ENCODE results near the gene AGBL1. TPM values are rescaled to one million over a fixed set of nuclear protein-coding genes. Genes with fewer than 3 reads are reported as not detected.

Gene AGBL1
- total and polyA plus RNA-seq, 2 experiments from 2014 or later, result 0.03 TPM; not detected in 1

DNA sequence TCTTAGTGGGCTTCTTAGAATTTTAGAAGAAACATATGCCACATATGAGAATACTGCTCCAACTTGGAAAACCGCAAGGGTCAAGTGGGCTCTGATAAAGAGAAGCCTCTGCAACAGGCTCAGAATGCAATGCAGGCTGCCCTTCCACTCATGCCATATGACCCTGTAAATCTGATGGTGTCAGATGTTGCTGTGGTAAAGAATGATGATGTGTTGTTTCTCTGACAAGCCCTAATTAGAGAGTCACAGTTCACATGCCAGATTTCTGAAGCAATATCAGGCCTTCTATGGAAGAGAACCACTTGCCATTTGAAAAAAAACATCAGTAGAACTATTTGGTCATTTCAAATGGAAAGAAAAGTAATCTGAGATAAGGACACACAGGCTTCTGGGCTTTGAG, 749.6 kb downstream of the AGBL1 start:
- H3K36me3 ChIP-seq (ENCODE audit: insufficient read depth), result no peaks in the 10 kb centered on the region
- H3K4me3 ChIP-seq, result no peak overlapping the region
- no peak overlapping the region for H3K4me2 ChIP-seq
- H3K4me1 ChIP-seq (ENCODE audit: insufficient read depth), result peaks cover 3% of the 10 kb centered on the region; the same call in 1 of the 2 replicates
- TF ChIP-seq ZNF331 (CRISPR knock-in tag; IDR thresholded peaks at IDR 0.05; ENCODE audit: low read depth) (no peak), CREB1 (CRISPR knock-in tag; IDR thresholded peaks at IDR 0.05; ENCODE audit: low read depth) (no peak), STAT1 (IDR thresholded peaks at IDR 0.05; ENCODE audit: unreplicated experiment) (no peak), EZH2 (IDR thresholded peaks at IDR 0.05; ENCODE audit: low read depth, unreplicated experiment) (no peak), ZNF114 (CRISPR knock-in tag; IDR thresholded peaks at IDR 0.05) (no peak), POLR2AphosphoS5 (IDR thresholded peaks at IDR 0.05; ENCODE audit: low read depth) (no peak), NANOG (IDR thresholded peaks at IDR 0.05; ENCODE audit: borderline replicate concordance) (no peak), JUNB (IDR thresholded peaks at IDR 0.05; ENCODE audit: unreplicated experiment) (no peak), EZH2phosphoT487 (IDR thresholded peaks at IDR 0.05; ENCODE audit: unreplicated experiment) (no peak)
- TF ChIP-seq, protein P1, sequence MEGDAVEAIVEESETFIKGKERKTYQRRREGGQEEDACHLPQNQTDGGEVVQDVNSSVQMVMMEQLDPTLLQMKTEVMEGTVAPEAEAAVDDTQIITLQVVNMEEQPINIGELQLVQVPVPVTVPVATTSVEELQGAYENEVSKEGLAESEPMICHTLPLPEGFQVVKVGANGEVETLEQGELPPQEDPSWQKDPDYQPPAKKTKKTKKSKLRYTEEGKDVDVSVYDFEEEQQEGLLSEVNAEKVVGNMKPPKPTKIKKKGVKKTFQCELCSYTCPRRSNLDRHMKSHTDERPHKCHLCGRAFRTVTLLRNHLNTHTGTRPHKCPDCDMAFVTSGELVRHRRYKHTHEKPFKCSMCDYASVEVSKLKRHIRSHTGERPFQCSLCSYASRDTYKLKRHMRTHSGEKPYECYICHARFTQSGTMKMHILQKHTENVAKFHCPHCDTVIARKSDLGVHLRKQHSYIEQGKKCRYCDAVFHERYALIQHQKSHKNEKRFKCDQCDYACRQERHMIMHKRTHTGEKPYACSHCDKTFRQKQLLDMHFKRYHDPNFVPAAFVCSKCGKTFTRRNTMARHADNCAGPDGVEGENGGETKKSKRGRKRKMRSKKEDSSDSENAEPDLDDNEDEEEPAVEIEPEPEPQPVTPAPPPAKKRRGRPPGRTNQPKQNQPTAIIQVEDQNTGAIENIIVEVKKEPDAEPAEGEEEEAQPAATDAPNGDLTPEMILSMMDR (conservative IDR thresholded peaks at IDR 0.05; ENCODE audit: low read depth in 2 of 2), result no peak
- TF ChIP-seq, protein P2, sequence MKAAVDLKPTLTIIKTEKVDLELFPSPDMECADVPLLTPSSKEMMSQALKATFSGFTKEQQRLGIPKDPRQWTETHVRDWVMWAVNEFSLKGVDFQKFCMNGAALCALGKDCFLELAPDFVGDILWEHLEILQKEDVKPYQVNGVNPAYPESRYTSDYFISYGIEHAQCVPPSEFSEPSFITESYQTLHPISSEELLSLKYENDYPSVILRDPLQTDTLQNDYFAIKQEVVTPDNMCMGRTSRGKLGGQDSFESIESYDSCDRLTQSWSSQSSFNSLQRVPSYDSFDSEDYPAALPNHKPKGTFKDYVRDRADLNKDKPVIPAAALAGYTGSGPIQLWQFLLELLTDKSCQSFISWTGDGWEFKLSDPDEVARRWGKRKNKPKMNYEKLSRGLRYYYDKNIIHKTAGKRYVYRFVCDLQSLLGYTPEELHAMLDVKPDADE (IDR thresholded peaks at IDR 0.05), result no peak
- TF ChIP-seq, protein P3, sequence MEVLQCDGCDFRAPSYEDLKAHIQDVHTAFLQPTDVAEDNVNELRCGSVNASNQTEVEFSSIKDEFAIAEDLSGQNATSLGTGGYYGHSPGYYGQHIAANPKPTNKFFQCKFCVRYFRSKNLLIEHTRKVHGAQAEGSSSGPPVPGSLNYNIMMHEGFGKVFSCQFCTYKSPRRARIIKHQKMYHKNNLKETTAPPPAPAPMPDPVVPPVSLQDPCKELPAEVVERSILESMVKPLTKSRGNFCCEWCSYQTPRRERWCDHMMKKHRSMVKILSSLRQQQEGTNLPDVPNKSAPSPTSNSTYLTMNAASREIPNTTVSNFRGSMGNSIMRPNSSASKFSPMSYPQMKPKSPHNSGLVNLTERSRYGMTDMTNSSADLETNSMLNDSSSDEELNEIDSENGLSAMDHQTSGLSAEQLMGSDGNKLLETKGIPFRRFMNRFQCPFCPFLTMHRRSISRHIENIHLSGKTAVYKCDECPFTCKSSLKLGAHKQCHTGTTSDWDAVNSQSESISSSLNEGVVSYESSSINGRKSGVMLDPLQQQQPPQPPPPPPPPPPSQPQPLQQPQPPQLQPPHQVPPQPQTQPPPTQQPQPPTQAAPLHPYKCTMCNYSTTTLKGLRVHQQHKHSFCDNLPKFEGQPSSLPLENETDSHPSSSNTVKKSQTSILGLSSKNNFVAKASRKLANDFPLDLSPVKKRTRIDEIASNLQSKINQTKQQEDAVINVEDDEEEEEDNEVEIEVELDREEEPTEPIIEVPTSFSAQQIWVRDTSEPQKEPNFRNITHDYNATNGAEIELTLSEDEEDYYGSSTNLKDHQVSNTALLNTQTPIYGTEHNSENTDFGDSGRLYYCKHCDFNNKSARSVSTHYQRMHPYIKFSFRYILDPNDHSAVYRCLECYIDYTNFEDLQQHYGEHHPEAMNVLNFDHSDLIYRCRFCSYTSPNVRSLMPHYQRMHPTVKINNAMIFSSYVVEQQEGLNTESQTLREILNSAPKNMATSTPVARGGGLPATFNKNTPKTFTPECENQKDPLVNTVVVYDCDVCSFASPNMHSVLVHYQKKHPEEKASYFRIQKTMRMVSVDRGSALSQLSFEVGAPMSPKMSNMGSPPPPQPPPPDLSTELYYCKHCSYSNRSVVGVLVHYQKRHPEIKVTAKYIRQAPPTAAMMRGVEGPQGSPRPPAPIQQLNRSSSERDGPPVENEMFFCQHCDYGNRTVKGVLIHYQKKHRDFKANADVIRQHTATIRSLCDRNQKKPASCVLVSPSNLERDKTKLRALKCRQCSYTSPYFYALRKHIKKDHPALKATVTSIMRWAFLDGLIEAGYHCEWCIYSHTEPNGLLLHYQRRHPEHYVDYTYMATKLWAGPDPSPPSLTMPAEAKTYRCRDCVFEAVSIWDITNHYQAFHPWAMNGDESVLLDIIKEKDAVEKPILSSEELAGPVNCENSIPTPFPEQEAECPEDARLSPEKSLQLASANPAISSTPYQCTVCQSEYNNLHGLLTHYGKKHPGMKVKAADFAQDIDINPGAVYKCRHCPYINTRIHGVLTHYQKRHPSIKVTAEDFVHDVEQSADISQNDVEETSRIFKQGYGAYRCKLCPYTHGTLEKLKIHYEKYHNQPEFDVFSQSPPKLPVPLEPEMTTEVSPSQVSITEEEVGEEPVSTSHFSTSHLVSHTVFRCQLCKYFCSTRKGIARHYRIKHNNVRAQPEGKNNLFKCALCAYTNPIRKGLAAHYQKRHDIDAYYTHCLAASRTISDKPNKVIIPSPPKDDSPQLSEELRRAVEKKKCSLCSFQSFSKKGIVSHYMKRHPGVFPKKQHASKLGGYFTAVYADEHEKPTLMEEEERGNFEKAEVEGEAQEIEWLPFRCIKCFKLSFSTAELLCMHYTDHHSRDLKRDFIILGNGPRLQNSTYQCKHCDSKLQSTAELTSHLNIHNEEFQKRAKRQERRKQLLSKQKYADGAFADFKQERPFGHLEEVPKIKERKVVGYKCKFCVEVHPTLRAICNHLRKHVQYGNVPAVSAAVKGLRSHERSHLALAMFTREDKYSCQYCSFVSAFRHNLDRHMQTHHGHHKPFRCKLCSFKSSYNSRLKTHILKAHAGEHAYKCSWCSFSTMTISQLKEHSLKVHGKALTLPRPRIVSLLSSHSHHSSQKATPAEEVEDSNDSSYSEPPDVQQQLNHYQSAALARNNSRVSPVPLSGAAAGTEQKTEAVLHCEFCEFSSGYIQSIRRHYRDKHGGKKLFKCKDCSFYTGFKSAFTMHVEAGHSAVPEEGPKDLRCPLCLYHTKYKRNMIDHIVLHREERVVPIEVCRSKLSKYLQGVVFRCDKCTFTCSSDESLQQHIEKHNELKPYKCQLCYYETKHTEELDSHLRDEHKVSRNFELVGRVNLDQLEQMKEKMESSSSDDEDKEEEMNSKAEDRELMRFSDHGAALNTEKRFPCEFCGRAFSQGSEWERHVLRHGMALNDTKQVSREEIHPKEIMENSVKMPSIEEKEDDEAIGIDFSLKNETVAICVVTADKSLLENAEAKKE (CRISPR knock-in tag; IDR thresholded peaks at IDR 0.05), result no peak
- TF ChIP-seq, protein P4, sequence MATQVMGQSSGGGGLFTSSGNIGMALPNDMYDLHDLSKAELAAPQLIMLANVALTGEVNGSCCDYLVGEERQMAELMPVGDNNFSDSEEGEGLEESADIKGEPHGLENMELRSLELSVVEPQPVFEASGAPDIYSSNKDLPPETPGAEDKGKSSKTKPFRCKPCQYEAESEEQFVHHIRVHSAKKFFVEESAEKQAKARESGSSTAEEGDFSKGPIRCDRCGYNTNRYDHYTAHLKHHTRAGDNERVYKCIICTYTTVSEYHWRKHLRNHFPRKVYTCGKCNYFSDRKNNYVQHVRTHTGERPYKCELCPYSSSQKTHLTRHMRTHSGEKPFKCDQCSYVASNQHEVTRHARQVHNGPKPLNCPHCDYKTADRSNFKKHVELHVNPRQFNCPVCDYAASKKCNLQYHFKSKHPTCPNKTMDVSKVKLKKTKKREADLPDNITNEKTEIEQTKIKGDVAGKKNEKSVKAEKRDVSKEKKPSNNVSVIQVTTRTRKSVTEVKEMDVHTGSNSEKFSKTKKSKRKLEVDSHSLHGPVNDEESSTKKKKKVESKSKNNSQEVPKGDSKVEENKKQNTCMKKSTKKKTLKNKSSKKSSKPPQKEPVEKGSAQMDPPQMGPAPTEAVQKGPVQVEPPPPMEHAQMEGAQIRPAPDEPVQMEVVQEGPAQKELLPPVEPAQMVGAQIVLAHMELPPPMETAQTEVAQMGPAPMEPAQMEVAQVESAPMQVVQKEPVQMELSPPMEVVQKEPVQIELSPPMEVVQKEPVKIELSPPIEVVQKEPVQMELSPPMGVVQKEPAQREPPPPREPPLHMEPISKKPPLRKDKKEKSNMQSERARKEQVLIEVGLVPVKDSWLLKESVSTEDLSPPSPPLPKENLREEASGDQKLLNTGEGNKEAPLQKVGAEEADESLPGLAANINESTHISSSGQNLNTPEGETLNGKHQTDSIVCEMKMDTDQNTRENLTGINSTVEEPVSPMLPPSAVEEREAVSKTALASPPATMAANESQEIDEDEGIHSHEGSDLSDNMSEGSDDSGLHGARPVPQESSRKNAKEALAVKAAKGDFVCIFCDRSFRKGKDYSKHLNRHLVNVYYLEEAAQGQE (IDR thresholded peaks at IDR 0.05; ENCODE audit: unreplicated experiment), result no peak
- DNase-seq (ENCODE audit: low spot score) (no peak), ATAC-seq (no peak)
- H3K9me2 ChIP-seq (ENCODE audit: insufficient read depth), result 0 out of 2 replicates have a peak, but pooled peaks cover 7% of the 10 kb centered on the region
- H3K27me3 ChIP-seq (ENCODE audit: insufficient read depth), result no peaks in the 10 kb centered on the region
- no peaks in the 10 kb centered on the region for H3K79me2 ChIP-seq (replicated peaks; ENCODE audit: insufficient read depth)
- H3K9me3 Mint-ChIP-seq, result peaks cover 8% of the 10 kb centered on the region; the same call in 1 of the 3 replicates
- H4K20me1 ChIP-seq (replicated peaks; ENCODE audit: insufficient read depth), result no peaks in the 10 kb centered on the region
- H3K27ac Mint-ChIP-seq, result no peak overlapping the region
- H2AFZ ChIP-seq, result no peak overlapping the region
- H3K4me1 Mint-ChIP-seq, result 0 out of 3 replicates have a peak, but pooled peaks cover 3% of the 10 kb centered on the region
- no peaks in the 10 kb centered on the region for H3K27me3 Mint-ChIP-seq (ENCODE audit: insufficient read depth, low read depth, poor library complexity)
- H3K27ac ChIP-seq (ENCODE audit: low read depth), result no peak overlapping the region
- H3F3A ChIP-seq (replicated peaks; ENCODE audit: low read depth), result no peaks in the 10 kb centered on the region
- H3K36me3 Mint-ChIP-seq (ENCODE audit: low read depth), result no peaks in the 10 kb centered on the region
- no peak overlapping the region for H3K4me3 Mint-ChIP-seq

All from GM23338 (cell line).